K562 (cell line): ENCODE measurements around the gene DYNLL1. TPM values are rescaled to one million over a fixed set of nuclear protein-coding genes. Genes with fewer than 3 reads are reported as not detected.

Experiments
- E2F1 ChIP-seq: sonication (generic); formaldehyde crosslinking; IDR thresholded peaks from 2 replicates; pipeline ENCODE4 v1.8.1; 2023; ENCODE audit warnings: mild to moderate bottlenecking, missing genetic modification reagents, moderate library complexity
- GABPA ChIP-seq: fragments of 200-800 bp; sonication (Bioruptor generic); conservative IDR thresholded peaks from 2 replicates; pipeline ENCODE4 v1.6.1; 2016; ENCODE audit warnings: low read depth, missing genetic modification characterization, missing compliant biosample characterization
- MCM5 ChIP-seq: fragments of 450-650 bp; IDR thresholded peaks from 2 replicates; pipeline ENCODE4 v1.6.1; 2016; ENCODE audit warnings: low read depth
- MED1 ChIP-seq: sonication (generic); formaldehyde crosslinking; IDR thresholded peaks from 2 replicates; pipeline ENCODE4 v1.8.1; 2023; ENCODE audit warnings: missing genetic modification reagents, borderline replicate concordance
- MNT ChIP-seq, 2 experiments: fragments of 450-650 bp; conservative IDR thresholded peaks; 2 replicates each; pipeline ENCODE4 v1.6.1; 2017; ENCODE audit warnings: mild to moderate bottlenecking in 2 of 2, moderate library complexity in 2 of 2
- MTA2 ChIP-seq: fragments of 450-650 bp; IDR thresholded peaks from 2 replicates; pipeline ENCODE4 v1.6.1; 2016; ENCODE audit warnings: low read depth
- NCOR1 ChIP-seq: fragments of 450-650 bp; IDR thresholded peaks from 2 replicates; pipeline ENCODE4 v1.6.1; 2016; ENCODE audit warnings: mild to moderate bottlenecking, moderate library complexity
- POLR3G ChIP-seq: IDR thresholded peaks from 2 replicates; pipeline ENCODE4 v1.6.1; 2011; ENCODE audit not compliant: insufficient read length, insufficient replicate concordance; ENCODE audit errors: extremely low read depth
- SP1 ChIP-seq: sonication (generic); formaldehyde crosslinking; IDR thresholded peaks from 2 replicates; pipeline ENCODE4 v1.8.1; 2022; ENCODE audit warnings: mild to moderate bottlenecking, missing genetic modification reagents
- TCF7 ChIP-seq: sonication (generic); IDR thresholded peaks from 2 replicates; pipeline ENCODE4 v1.6.1; 2016; ENCODE audit warnings: antibody characterized with exemption, borderline replicate concordance
- TSC22D4 ChIP-seq: fragments of 450-650 bp; IDR thresholded peaks from 2 replicates; pipeline ENCODE4 v1.6.1; 2016; ENCODE audit warnings: missing genetic modification characterization, missing biosample characterization, control low read depth
- TSHZ1 ChIP-seq: fragments of 250-450 bp; sonication (Bioruptor Pico); IDR thresholded peaks from 2 replicates; pipeline ENCODE4 v1.4.0; 2020; ENCODE audit warnings: mild to moderate bottlenecking, moderate library complexity
- XRCC4 ChIP-seq: IDR thresholded peaks from one replicate; pipeline ENCODE4 v1.6.1; 2011; ENCODE audit not compliant: insufficient read depth, insufficient read length; ENCODE audit errors: extremely low read depth
- ZBTB11 ChIP-seq, 3 experiments: fragments of 200-800 bp in 1 of 3; fragments of 250-450 bp in 1 of 3; fragments of 450-650 bp in 1 of 3; sonication (Bioruptor Pico) in 1 of 3; sonication (Bioruptor generic) in 1 of 3; formaldehyde crosslinking in 1 of 3; IDR thresholded peaks; 2 replicates each; pipeline versions ENCODE4 v1.6.1 to v1.8.0; 2016 to 2022; ENCODE audit warnings: mild to moderate bottlenecking in 2 of 3, missing genetic modification characterization in 2 of 3, missing compliant biosample characterization in 1 of 3, moderate library complexity in 1 of 3
- ZKSCAN3 ChIP-seq: fragments of 250-450 bp; sonication (Bioruptor Pico); IDR thresholded peaks from 2 replicates; pipeline ENCODE4 v1.4.0; 2020
- ZNF76 ChIP-seq: fragments of 250-450 bp; sonication (Bioruptor Pico); IDR thresholded peaks from 2 replicates; pipeline ENCODE4 v1.4.0; 2020; ENCODE audit warnings: mild to moderate bottlenecking, moderate library complexity, borderline replicate concordance
- ZNF780A ChIP-seq: fragments of 250-450 bp; sonication (Bioruptor Pico); IDR thresholded peaks from 2 replicates; pipeline ENCODE4 v1.5.0; 2021; ENCODE audit warnings: mild to moderate bottlenecking
- polyA plus RNA-seq, 8 experiments: library from polyadenylated mRNA; depleted of rRNA in 4 of 8; stranded (reverse) in 5 of 8; unstranded in 3 of 8; fragments of >200 nt; fragmentation: Nextera tagmentation in 2 of 8; fragmentation: Illumina TruSeq in 1 of 8; extraction: Ambion mirVana in 2 of 8; extraction: Trizol in 1 of 8; gene quantifications; 2 replicates each; pipeline versions ENCODE4 v1.2.1 to v1.2.3, GENCODE V29; 2011 to 2014; ENCODE audit warnings: inconsistent platforms in 1 of 8, missing spikeins in 1 of 8
- total RNA-seq, 7 experiments: library from RNA; depleted of rRNA in 6 of 7; stranded (reverse); fragments of >200 nt in 6 of 7; fragmentation: Illumina TruSeq in 2 of 7; extraction: Trizol in 2 of 7; gene quantifications; 2 replicates each; pipeline versions ENCODE4 v1.2.1 to v1.2.3, GENCODE V29; 2011 to 2021; ENCODE audit warnings: low replicate concordance in 1 of 7

The DYNLL1 gene
- total and polyA plus RNA-seq, 9 of the 15 experiments (the other 6 are each of a cell fraction or from before 2014, with no cell fraction given): 303 to 1,112 (median 468) TPM

GRCh38 chr12:120469450-120470149 lies 26.3 kb upstream of the DYNLL1 start, which contains the start of gene SRSF9 (continued):
- TF ChIP-seq TSC22D4 (tag) (no peak), MCM5 (no peak), SP1 (CRISPR knock-in tag) (peak; percentile 73), XRCC4 (no peak), MED1 (CRISPR knock-in tag) (no peak), ZNF76 (0 out of 2 replicates have a peak, but pooled peaks have one; percentile 74), ZBTB11 (CRISPR knock-in tag; IDR thresholded peaks at IDR 0.05) (peak in 1 of 3 experiments; percentile 74; a peak in 2 of 6 replicates), NCOR1 (no peak), POLR3G (no peak), ZKSCAN3 (CRISPR knock-in tag) (no peak), E2F1 (peak; percentile 72; the same call in 1 of the 2 replicates), MNT (conservative IDR thresholded peaks at IDR 0.05) (peak; percentile 56 to 68; a peak in 3 of 4 replicates), TCF7 (no peak), ZNF780A (CRISPR knock-in tag) (no peak), GABPA (peak; percentile 75), TSHZ1 (no peak), MTA2 (no peak)
